HepG2 (cell line): ENCODE results near the gene ILDR1. TPM values are rescaled to one million over a fixed set of nuclear protein-coding genes. Genes with fewer than 3 reads are reported as not detected.

ENCODE experiments used
- ATAC-seq: fragments of 200-7000 bp; cut with Tn5 transposase; 3 replicates; pipeline ENCODE4 v1.9.1; 2020; ENCODE audit warnings: mild to moderate bottlenecking, moderate library complexity
- BruUV-seq: library from RNA; stranded (reverse); fragments of 400-500 nt; replicated peaks from 2 replicates; lab custom pipeline; 2021; lab: Mats Ljungman, UMichigan
- CTCF ChIA-PET: fragments of 300-600 bp; formaldehyde crosslinking; extraction: SDS; loops from one replicate; lab custom pipeline; 2021; ENCODE audit warnings: low total read pairs, inconsistent platforms, low intra/inter-chr PET ratio; lab: Yijun Ruan, JAX
- POLR2A ChIA-PET: fragments of 350-600 bp; sonication (Branson Sonifier 250); formaldehyde crosslinking; loops from one replicate; lab custom pipeline; 2020; ENCODE audit warnings: antibody characterized with exemption, inconsistent platforms; lab: Yijun Ruan, JAX
- DNase-seq: peaks from one replicate; pipeline ENCODE4 v3.0.0-alpha.2; 2015; ENCODE audit warnings: low spot score
- FAIRE-seq: peaks from 3 replicates; lab custom pipeline; 2011; peaks lifted over from hg19 to GRCh38; lab: Jason Lieb, UNC
- H2AFZ ChIP-seq: one replicate; pipeline ENCODE4 v1.6.1; 2011; ENCODE audit warnings: low read length, inconsistent platforms
- H3K27ac ChIP-seq: fragments of 300-600 bp; 3 replicates; pipeline ENCODE4 v1.8.0; 2011; ENCODE audit warnings: mixed run types, mild to moderate bottlenecking, mixed read lengths, low read length, inconsistent platforms; ENCODE audit not compliant: insufficient read depth; ENCODE audit errors: extremely low read length
- H3K27me3 ChIP-seq, 2 experiments: fragments of 200-600 bp in 1 of 2; 2 replicates in 1 of 2; 3 replicates in 1 of 2; pipeline versions ENCODE4 v1.6.0 to v1.8.0; 2011; ENCODE audit warnings: low read length in 2 of 2, mild to moderate bottlenecking in 2 of 2, moderate library complexity in 2 of 2, inconsistent platforms in 1 of 2; ENCODE audit not compliant: insufficient read depth in 2 of 2, control insufficient read depth in 1 of 2
- H3K36me3 ChIP-seq, 2 experiments: fragments of 200-600 bp in 1 of 2; replicated peaks in 1 of 2; 2 replicates in 1 of 2; 3 replicates in 1 of 2; pipeline versions ENCODE4 v1.5.1 to v1.8.0; 2011; ENCODE audit warnings: low read length in 2 of 2, inconsistent platforms in 1 of 2; ENCODE audit not compliant: insufficient read depth in 2 of 2, control insufficient read depth in 1 of 2
- H3K4me1 ChIP-seq: 2 replicates; pipeline ENCODE4 v1.5.1; 2012; ENCODE audit warnings: low read length, inconsistent platforms; ENCODE audit not compliant: insufficient read depth
- H3K4me2 ChIP-seq: 2 replicates; pipeline ENCODE4 v1.6.0; 2011; ENCODE audit warnings: low read depth, low read length, inconsistent platforms
- H3K4me3 ChIP-seq, 3 experiments: fragments of 200-600 bp in 1 of 3; sonication (generic), shearing (Covaris generic) in 1 of 3; replicated peaks in 1 of 3; 2 replicates each; pipeline ENCODE4 v1.5.1; 2011 to 2016; ENCODE audit warnings: low read length in 3 of 3, inconsistent platforms in 2 of 3, low read depth in 2 of 3, mild to moderate bottlenecking in 2 of 3, control low read depth in 1 of 3, mixed read lengths in 1 of 3; ENCODE audit not compliant: insufficient read depth in 1 of 3
- H3K79me2 ChIP-seq: one replicate; pipeline ENCODE4 v1.6.1; 2011; ENCODE audit warnings: low read length, inconsistent platforms; ENCODE audit not compliant: insufficient read depth
- H3K9ac ChIP-seq: 2 replicates; pipeline ENCODE4 v1.6.0; 2011; ENCODE audit warnings: mild to moderate bottlenecking, low read depth, low read length, inconsistent platforms; ENCODE audit not compliant: insufficient read depth
- H3K9me3 ChIP-seq: 2 replicates; pipeline ENCODE4 v1.5.1; 2012; ENCODE audit warnings: mild to moderate bottlenecking, low read length
- H4K20me1 ChIP-seq: 2 replicates; pipeline ENCODE4 v1.6.0; 2011; ENCODE audit warnings: inconsistent platforms, mild to moderate bottlenecking, low read length, moderate library complexity; ENCODE audit not compliant: insufficient read depth
- CBX5 ChIP-seq: sonication (generic); formaldehyde crosslinking; IDR thresholded peaks from 2 replicates; pipeline ENCODE4 v1.4.0; 2020; ENCODE audit warnings: missing genetic modification reagents, borderline replicate concordance
- EHMT2 ChIP-seq: fragments of 200-600 bp; sonication (generic); IDR thresholded peaks from 2 replicates; pipeline ENCODE4 v1.7.0; 2017; ENCODE audit warnings: antibody characterized with exemption, low read depth, low read length, borderline replicate concordance
- FOXJ3 ChIP-seq: sonication (generic); formaldehyde crosslinking; IDR thresholded peaks from 2 replicates; pipeline ENCODE4 v1.4.0; 2020; ENCODE audit warnings: missing genetic modification reagents, mild to moderate bottlenecking, borderline replicate concordance
- HES4 ChIP-seq: sonication (generic); formaldehyde crosslinking; IDR thresholded peaks from 2 replicates; pipeline ENCODE4 v1.9.0; 2021; ENCODE audit warnings: mild to moderate bottlenecking, missing genetic modification reagents, borderline replicate concordance
- NPAS2 ChIP-seq: sonication (generic); formaldehyde crosslinking; IDR thresholded peaks from 2 replicates; pipeline ENCODE4 v1.8.0; 2022; ENCODE audit warnings: mild to moderate bottlenecking, missing genetic modification reagents, borderline replicate concordance
- PHB2 ChIP-seq: fragments of 450-650 bp; IDR thresholded peaks from 2 replicates; pipeline ENCODE4 v1.6.1; 2018; ENCODE audit not compliant: partially characterized antibody
- POLR2AphosphoS5 ChIP-seq: IDR thresholded peaks from 2 replicates; pipeline ENCODE4 v1.6.1; 2012; ENCODE audit warnings: low read depth, low read length
- RBM22 ChIP-seq: fragments of 200-400 bp; formaldehyde crosslinking; optimal IDR thresholded peaks from 2 replicates; pipeline ENCODE3; 2017; ENCODE audit warnings: mild to moderate bottlenecking, low read length, moderate library complexity
- SRSF4 ChIP-seq: fragments of 200-400 bp; formaldehyde crosslinking; IDR thresholded peaks from one replicate; pipeline ENCODE4 v1.6.1; 2018; ENCODE audit warnings: mild to moderate bottlenecking, low read depth, low read length, moderate library complexity; ENCODE audit not compliant: poor library complexity, severe bottlenecking
- ZBTB26 ChIP-seq: IDR thresholded peaks from 2 replicates; pipeline ENCODE4 v1.6.1; 2016; ENCODE audit warnings: missing compliant biosample characterization, missing genetic modification reagents, borderline replicate concordance
- ZFP36L1 ChIP-seq: sonication (generic); formaldehyde crosslinking; IDR thresholded peaks from 2 replicates; pipeline ENCODE4 v1.8.0; 2022; ENCODE audit warnings: mild to moderate bottlenecking, missing genetic modification reagents, moderate library complexity
- ZNF17 ChIP-seq: sonication (generic); formaldehyde crosslinking; IDR thresholded peaks from 2 replicates; pipeline ENCODE4 v1.5.0; 2020; ENCODE audit warnings: mild to moderate bottlenecking, missing genetic modification reagents
- ZNF230 ChIP-seq: sonication (generic); formaldehyde crosslinking; IDR thresholded peaks from 2 replicates; pipeline ENCODE4 v1.4.0; 2020; ENCODE audit warnings: mild to moderate bottlenecking, missing genetic modification reagents
- ZNF83 ChIP-seq: sonication (generic); formaldehyde crosslinking; IDR thresholded peaks from 2 replicates; pipeline ENCODE4 v1.4.0; 2020; ENCODE audit warnings: missing genetic modification reagents, mild to moderate bottlenecking, borderline replicate concordance
- WGBS: methylation state at CpG from one replicate; pipeline ENCODE4 v1.1.6; 2017; ENCODE audit warnings: low lambda C conversion rate; 5-methylcytosine and 5-hydroxymethylcytosine counted together
- in situ Hi-C: cut with HindIII; loops from 2 replicates; pipeline ENCODE4 v1.10.0; 2017; ENCODE audit warnings: low pct_unique_long_range_greater_than_20kb; ENCODE audit not compliant: extremely low pct_ligation_motif_present
- intact Hi-C: fragments of 100-400 bp; cut with micrococcal nuclease; formaldehyde crosslinking; loops from one replicate; pipeline ENCODE4 v1.10.0; 2022; ENCODE audit not compliant: unreplicated experiment
- polyA plus RNA-seq, 8 experiments: library from polyadenylated mRNA; depleted of rRNA in 3 of 8; stranded (reverse) in 7 of 8; unstranded in 1 of 8; fragments of >200 nt; fragmentation: Illumina TruSeq in 4 of 8; extraction: Trizol in 4 of 8; gene quantifications; 2 replicates each; pipeline versions ENCODE4 v1.2.1 to v1.2.3, GENCODE V29; 2011 to 2016; ENCODE audit warnings: low read depth in 4 of 8, missing spikeins in 1 of 8, mixed read lengths in 1 of 8; ENCODE audit not compliant: insufficient read depth in 1 of 8
- total RNA-seq, 5 experiments: library from RNA; depleted of rRNA; stranded (reverse); fragments of >200 nt; fragmentation: Illumina TruSeq; extraction: Trizol; gene quantifications; 2 replicates each; pipeline ENCODE4 v1.2.3, GENCODE V29; 2016; ENCODE audit warnings: low read depth in 1 of 5
- TF ChIP-seq, protein P1 (sequence below): sonication (generic); formaldehyde crosslinking; IDR thresholded peaks from 2 replicates; pipeline ENCODE4 v1.8.0; 2022; ENCODE audit warnings: missing genetic modification reagents, low read depth, mild to moderate bottlenecking, borderline replicate concordance
- TF ChIP-seq, protein P2 (sequence below): sonication (generic); formaldehyde crosslinking; IDR thresholded peaks from 2 replicates; pipeline ENCODE4 v1.5.0; 2020; ENCODE audit warnings: missing genetic modification reagents

The ILDR1 gene
- total and polyA plus RNA-seq, 2 of the 13 experiments (the other 11 are each of a cell fraction or from before 2014, with no cell fraction given): not detected

- TF ChIP-seq ZBTB26 (CRISPR knock-in tag): no peak
- no peak for TF ChIP-seq ZNF230 (CRISPR knock-in tag)
Measured at GRCh38 chr3:122063908-122064307, 41.9 kb upstream of the ILDR1 start (continued).

- ATAC-seq (no peak), DNase-seq (no peak), FAIRE-seq (no peak)
- WGBS: 44% methylated on average over 6 of the region's 6 CpGs
- ChIA-PET CTCF (no interaction called here), POLR2A (no interaction called here)
- no peak overlapping the region for H2AFZ ChIP-seq
- no peaks in the 10 kb centered on the region for H3K79me2 ChIP-seq
- no peaks in the 10 kb centered on the region for H3K4me1 ChIP-seq
- H3K9me3 ChIP-seq: no peaks in the 10 kb centered on the region
- BruUV-seq: no TSS peak
- no peak overlapping the region for H3K27ac ChIP-seq
- no peak overlapping the region for H3K4me2 ChIP-seq
- H3K4me3 ChIP-seq: no peak overlapping the region
- H3K27me3 ChIP-seq: no peaks in the 10 kb centered on the region
- intact Hi-C loops: no loop called here
- in situ Hi-C loops: no loop called here
- H3K36me3 ChIP-seq: no peaks in the 10 kb centered on the region
- TF ChIP-seq CBX5 (no peak), EHMT2 (no peak), HES4 (CRISPR knock-in tag) (no peak), ZNF83 (CRISPR knock-in tag) (no peak), ZNF17 (CRISPR knock-in tag) (no peak), PHB2 (no peak), POLR2AphosphoS5 (no peak), ZFP36L1 (CRISPR knock-in tag) (no peak), SRSF4 (no peak), NPAS2 (CRISPR knock-in tag) (no peak), RBM22 (no peak), FOXJ3 (CRISPR knock-in tag) (no peak)
- TF ChIP-seq, protein P1, sequence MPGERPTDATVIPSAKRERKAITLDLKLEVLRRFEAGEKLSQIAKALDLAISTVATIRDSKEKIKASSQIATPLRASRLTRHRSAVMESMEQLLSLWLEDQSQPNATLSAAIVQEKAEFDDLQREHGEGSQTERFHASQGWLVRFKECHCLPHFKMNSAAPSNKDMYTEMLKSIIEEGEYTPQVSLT: no peak
- TF ChIP-seq, protein P2, sequence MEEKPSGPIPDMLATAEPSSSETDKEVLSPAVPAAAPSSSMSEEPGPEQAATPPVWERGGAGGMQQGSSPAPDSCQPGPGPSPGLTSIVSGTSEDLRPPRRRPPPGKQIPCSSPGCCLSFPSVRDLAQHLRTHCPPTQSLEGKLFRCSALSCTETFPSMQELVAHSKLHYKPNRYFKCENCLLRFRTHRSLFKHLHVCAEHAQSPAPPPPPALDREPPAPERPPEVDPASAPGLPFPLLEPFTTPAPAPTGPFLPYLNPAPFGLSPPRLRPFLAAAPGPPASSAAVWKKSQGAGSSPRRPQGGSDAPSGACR (CRISPR knock-in tag): no peak
- TF ChIP-seq, all 625 proteins: peak for 0
- no peaks in the 10 kb centered on the region for H4K20me1 ChIP-seq
- no peak overlapping the region for H3K9ac ChIP-seq
Measured at GRCh38 chr3:122060040-122060698, 38.1 kb upstream of the ILDR1 start.
